Mesendoderm (in vitro differentiated cells): ENCODE data around the gene MEIS2.
A peak's percentile ranks its signal among the peaks of the same experiment; 100 is the strongest.

ENCODE experiments used
- DNase-seq: peaks from one replicate; pipeline ENCODE4 v3.0.0; 2013
- H2AK5ac ChIP-seq: 2 replicates; pipeline ENCODE4 v1.6.1; 2013; ENCODE audit warnings: low read length, inconsistent platforms
- H2BK120ac ChIP-seq: 2 replicates; pipeline ENCODE4 v1.6.1; 2013; ENCODE audit warnings: low read depth, mild to moderate bottlenecking, low read length, moderate library complexity, mixed read lengths
- H2BK15ac ChIP-seq: replicated peaks from 2 replicates; pipeline ENCODE4 v1.6.1; 2013; ENCODE audit warnings: low read depth, mild to moderate bottlenecking, moderate library complexity
- H2BK5ac ChIP-seq: 2 replicates; pipeline ENCODE4 v1.6.1; 2013; ENCODE audit warnings: low read length, inconsistent platforms
- H3K18ac ChIP-seq: 2 replicates; pipeline ENCODE4 v1.6.1; 2013; ENCODE audit warnings: mild to moderate bottlenecking, low read length, mixed read lengths
- H3K23ac ChIP-seq: one replicate; pipeline ENCODE4 v1.6.1; 2013; ENCODE audit warnings: low read length
- H3K27ac ChIP-seq: 2 replicates; pipeline ENCODE4 v1.5.1; 2013; ENCODE audit warnings: low read depth, mild to moderate bottlenecking, inconsistent platforms, low read length, moderate library complexity
- H3K27me3 ChIP-seq: 2 replicates; pipeline ENCODE4 v1.6.1; 2013; ENCODE audit warnings: low read length, control low read depth, mild to moderate bottlenecking, inconsistent platforms; ENCODE audit not compliant: insufficient read depth, poor library complexity
- H3K36me3 ChIP-seq: 2 replicates; pipeline ENCODE4 v1.6.1; 2013; ENCODE audit warnings: low read length, inconsistent platforms; ENCODE audit not compliant: control insufficient read depth, insufficient read depth
- H3K4ac ChIP-seq: one replicate; pipeline ENCODE4 v1.6.1; 2013; ENCODE audit warnings: low read depth, mild to moderate bottlenecking, low read length, moderate library complexity
- H3K4me1 ChIP-seq: 2 replicates; pipeline ENCODE4 v1.6.1; 2013; ENCODE audit warnings: low read depth, low read length, inconsistent platforms; ENCODE audit not compliant: control insufficient read depth
- H3K4me2 ChIP-seq: 2 replicates; pipeline ENCODE4 v1.6.1; 2013; ENCODE audit warnings: low read length
- H3K4me3 ChIP-seq: 2 replicates; pipeline ENCODE4 v1.5.1; 2013; ENCODE audit warnings: mild to moderate bottlenecking, low read length
- H3K56ac ChIP-seq: one replicate; pipeline ENCODE4 v1.6.1; 2013; ENCODE audit warnings: low read length
- H3K79me1 ChIP-seq: 2 replicates; pipeline ENCODE4 v1.6.1; 2013; ENCODE audit warnings: low read length, inconsistent platforms
- H3K79me2 ChIP-seq: 2 replicates; pipeline ENCODE4 v1.6.1; 2013; ENCODE audit warnings: mild to moderate bottlenecking, low read length; ENCODE audit not compliant: control insufficient read depth, insufficient read depth
- H3K9ac ChIP-seq: 2 replicates; pipeline ENCODE4 v1.6.1; 2013; ENCODE audit warnings: low read length, inconsistent platforms
- H4K5ac ChIP-seq: one replicate; pipeline ENCODE4 v1.6.1; 2013; ENCODE audit warnings: low read length
- H4K8ac ChIP-seq: one replicate; pipeline ENCODE4 v1.6.1; 2013; ENCODE audit warnings: low read depth, mild to moderate bottlenecking, control low read depth, low read length, moderate library complexity
- WGBS: extraction: QIAGEN DNeasy Blood & Tissue Kit; methylation state at CpG from one replicate; pipeline ENCODE4 v1.1.7; 2013; ENCODE audit warnings: low lambda C conversion rate, missing lambda C conversion rate; ENCODE audit not compliant: insufficient coverage; ENCODE audit errors: extremely low coverage; 5-methylcytosine and 5-hydroxymethylcytosine counted together

Gene MEIS2

GRCh38 chr15:36938764-36939163, 161.6 kb downstream of the MEIS2 start:
- H3K27me3 ChIP-seq = no peaks in the 10 kb centered on the region
- no peak overlapping the region for H4K5ac ChIP-seq
- no peak overlapping the region for H2BK5ac ChIP-seq
- WGBS = no CpG with 5 or more reads among the region's 7 CpGs
- no peak overlapping the region for H2AK5ac ChIP-seq
- H3K56ac ChIP-seq = no peak overlapping the region
- no peak overlapping the region for H3K23ac ChIP-seq
- no peak overlapping the region for H2BK15ac ChIP-seq
- no peak overlapping the region for H2BK120ac ChIP-seq
- no peaks in the 10 kb centered on the region for H3K36me3 ChIP-seq
- H4K8ac ChIP-seq = no peak overlapping the region
- H3K79me2 ChIP-seq = no peaks in the 10 kb centered on the region
- no peak overlapping the region for H3K4me3 ChIP-seq
- H3K27ac ChIP-seq = no peak overlapping the region
- H3K9ac ChIP-seq = no peak overlapping the region
- peaks cover 3% of the 10 kb centered on the region for H3K4me1 ChIP-seq
- DNase-seq = no peak
- H3K79me1 ChIP-seq = no peaks in the 10 kb centered on the region
- H3K4me2 ChIP-seq = no peak overlapping the region
- H3K18ac ChIP-seq = no peak overlapping the region
- no peak overlapping the region for H3K4ac ChIP-seq

GRCh38 chr15:36938131-36938530, 162.2 kb downstream of the MEIS2 start:
- H3K23ac ChIP-seq = peak overlapping the region; percentile 54
- no peak overlapping the region for H3K9ac ChIP-seq
- no peaks in the 10 kb centered on the region for H3K27me3 ChIP-seq
- peaks cover 3% of the 10 kb centered on the region for H3K4me1 ChIP-seq
- H2BK5ac ChIP-seq = no peak overlapping the region
- H3K18ac ChIP-seq = no peak overlapping the region
- H3K36me3 ChIP-seq = no peaks in the 10 kb centered on the region
- H3K56ac ChIP-seq = no peak overlapping the region
- no peak overlapping the region for H3K4me3 ChIP-seq
- DNase-seq = no peak
- H3K27ac ChIP-seq = no peak overlapping the region
- no peaks in the 10 kb centered on the region for H3K79me1 ChIP-seq
- H2AK5ac ChIP-seq = no peak overlapping the region
- no peak overlapping the region for H3K4ac ChIP-seq
- no peak overlapping the region for H3K4me2 ChIP-seq
- no peak overlapping the region for H4K5ac ChIP-seq
- no peak overlapping the region for H4K8ac ChIP-seq
- no peak overlapping the region for H2BK15ac ChIP-seq
- WGBS = no CpG with 5 or more reads among the region's 4 CpGs
- H3K79me2 ChIP-seq = no peaks in the 10 kb centered on the region
- no peak overlapping the region for H2BK120ac ChIP-seq

GRCh38 chr15:36936613-36937012, 163.7 kb downstream of the MEIS2 start:
- no peaks in the 10 kb centered on the region for H3K79me2 ChIP-seq
- no peak overlapping the region for H2BK120ac ChIP-seq
- no peak overlapping the region for H3K4me3 ChIP-seq
- H4K8ac ChIP-seq = no peak overlapping the region
- H3K27ac ChIP-seq = no peak overlapping the region
- H2BK5ac ChIP-seq = no peak overlapping the region
- H3K4me1 ChIP-seq = peaks cover 3% of the 10 kb centered on the region
- H2BK15ac ChIP-seq = no peak overlapping the region
- DNase-seq = no peak
- no peak overlapping the region for H2AK5ac ChIP-seq
- H3K27me3 ChIP-seq = no peaks in the 10 kb centered on the region
- no peak overlapping the region for H3K9ac ChIP-seq
- no peak overlapping the region for H4K5ac ChIP-seq
- no peak overlapping the region for H3K18ac ChIP-seq
- H3K4me2 ChIP-seq = no peak overlapping the region
- H3K56ac ChIP-seq = no peak overlapping the region
- H3K36me3 ChIP-seq = no peaks in the 10 kb centered on the region
- H3K79me1 ChIP-seq = no peaks in the 10 kb centered on the region
- no peak overlapping the region for H3K23ac ChIP-seq
- no peak overlapping the region for H3K4ac ChIP-seq

GRCh38 chr15:36933255-36933990, 166.9 kb downstream of the MEIS2 start:
- Histone ChIP-seq H3K56ac (no peak overlapping the region), H2BK15ac (no peak overlapping the region), H3K4me1 (no peaks in the 10 kb centered on the region), H4K8ac (no peak overlapping the region), H2AK5ac (no peak overlapping the region), H3K79me2 (no peaks in the 10 kb centered on the region), H3K9ac (no peak overlapping the region), H3K27ac (no peak overlapping the region), H3K18ac (no peak overlapping the region), H3K4ac (no peak overlapping the region), H3K4me2 (no peak overlapping the region), H3K36me3 (no peaks in the 10 kb centered on the region), H3K27me3 (no peaks in the 10 kb centered on the region), H3K23ac (no peak overlapping the region), H2BK120ac (no peak overlapping the region), H3K4me3 (no peak overlapping the region), H3K79me1 (no peaks in the 10 kb centered on the region), H2BK5ac (no peak overlapping the region), H4K5ac (no peak overlapping the region)
- no peak for DNase-seq
- no CpG with 5 or more reads among the region's 5 CpGs for WGBS

GRCh38 chr15:36932070-36932469, 168.3 kb downstream of the MEIS2 start:
- Histone ChIP-seq H3K4me1 (no peaks in the 10 kb centered on the region), H3K27me3 (no peaks in the 10 kb centered on the region), H2BK120ac (no peak overlapping the region), H3K4me3 (no peak overlapping the region), H3K36me3 (no peaks in the 10 kb centered on the region), H3K79me1 (no peaks in the 10 kb centered on the region), H3K18ac (no peak overlapping the region), H3K23ac (no peak overlapping the region), H3K4me2 (no peak overlapping the region), H3K4ac (no peak overlapping the region), H2BK5ac (no peak overlapping the region), H2AK5ac (no peak overlapping the region), H3K56ac (no peak overlapping the region), H3K27ac (no peak overlapping the region), H3K9ac (no peak overlapping the region), H4K8ac (no peak overlapping the region), H3K79me2 (no peaks in the 10 kb centered on the region), H4K5ac (no peak overlapping the region), H2BK15ac (no peak overlapping the region)
- no peak for DNase-seq
- WGBS = no CpG with 5 or more reads among the region's 5 CpGs

GRCh38 chr15:36931434-36931833, 168.9 kb downstream of the MEIS2 start:
- H2BK15ac ChIP-seq = no peak overlapping the region
- H3K27me3 ChIP-seq = no peaks in the 10 kb centered on the region
- no peaks in the 10 kb centered on the region for H3K36me3 ChIP-seq
- no peak overlapping the region for H3K27ac ChIP-seq
- H3K18ac ChIP-seq = no peak overlapping the region
- no peak for DNase-seq
- H2BK5ac ChIP-seq = no peak overlapping the region
- H4K5ac ChIP-seq = no peak overlapping the region
- H3K4me2 ChIP-seq = no peak overlapping the region
- H4K8ac ChIP-seq = no peak overlapping the region
- no peak overlapping the region for H3K4me3 ChIP-seq
- H3K56ac ChIP-seq = no peak overlapping the region
- no peak overlapping the region for H3K4ac ChIP-seq
- no peaks in the 10 kb centered on the region for H3K4me1 ChIP-seq
- H3K23ac ChIP-seq = no peak overlapping the region
- no peak overlapping the region for H2AK5ac ChIP-seq
- H3K79me1 ChIP-seq = no peaks in the 10 kb centered on the region
- WGBS = no CpG with 5 or more reads among the region's 3 CpGs
- H3K9ac ChIP-seq = no peak overlapping the region
- H3K79me2 ChIP-seq = no peaks in the 10 kb centered on the region
- H2BK120ac ChIP-seq = no peak overlapping the region
